Endothelial cell of umbilical vein (primary cell): ENCODE measurements around the gene INTS6. TPM values are rescaled to one million over a fixed set of nuclear protein-coding genes. Genes with fewer than 3 reads are reported as not detected.

Experiments used
- BruUV-seq: library from RNA; stranded (reverse); fragments of 400-500 nt; replicated peaks from 2 replicates; lab custom pipeline; 2021; lab: Mats Ljungman, UMichigan
- CTCF ChIA-PET: fragments of 300-600, 350-600 bp; sonication (Branson Sonifier 250); formaldehyde crosslinking; loops from one replicate; lab custom pipeline; 2021; ENCODE audit warnings: antibody characterized with exemption, inconsistent platforms; lab: Charles Lee
- POLR2A ChIA-PET: fragments of 300-600, 350-600 bp; sonication (Branson Sonifier 250); formaldehyde crosslinking; loops from one replicate; lab custom pipeline; 2021; ENCODE audit warnings: antibody characterized with exemption, inconsistent platforms; lab: Charles Lee
- DNase-seq: peaks from one replicate; pipeline ENCODE4 v3.0.0-alpha.2; 2011; ENCODE audit warnings: low read depth, low spot score
- FAIRE-seq: peaks from 2 replicates; lab custom pipeline; 2011; peaks lifted over from hg19 to GRCh38; lab: Jason Lieb, UNC
- H2AFZ ChIP-seq: 2 replicates; pipeline ENCODE4 v1.6.0; 2012; ENCODE audit warnings: low read depth, low read length, control low read depth, inconsistent platforms
- H3K27ac ChIP-seq: 2 replicates; pipeline ENCODE4 v1.5.1; 2011; ENCODE audit warnings: low read depth, mild to moderate bottlenecking, control low read depth, low read length, moderate library complexity; ENCODE audit not compliant: insufficient read depth
- H3K27me3 ChIP-seq, 2 experiments: 2 replicates each; pipeline versions ENCODE4 v1.6.0 to v1.6.1; 2011; ENCODE audit warnings: low read length in 2 of 2, mixed read lengths in 1 of 2; ENCODE audit not compliant: control insufficient read depth in 2 of 2, insufficient read depth in 2 of 2
- H3K36me3 ChIP-seq, 2 experiments: 2 replicates in 1 of 2; 3 replicates in 1 of 2; pipeline ENCODE4 v1.5.1; 2011; ENCODE audit warnings: low read length in 2 of 2, mild to moderate bottlenecking in 1 of 2, moderate library complexity in 1 of 2; ENCODE audit not compliant: control insufficient read depth in 2 of 2, insufficient read depth in 2 of 2; ENCODE audit errors: extremely low read depth in 1 of 2
- H3K4me1 ChIP-seq: 3 replicates; pipeline ENCODE4 v1.5.1; 2011; ENCODE audit warnings: mild to moderate bottlenecking, low read length; ENCODE audit not compliant: control insufficient read depth, insufficient read depth; ENCODE audit errors: extremely low read depth
- H3K4me2 ChIP-seq: 2 replicates; pipeline ENCODE4 v1.6.1; 2011; ENCODE audit warnings: low read length, control low read depth, mixed read lengths; ENCODE audit not compliant: insufficient read depth
- H3K4me3 ChIP-seq, 3 experiments: fragments of 200-600 bp in 1 of 3; sonication (generic), shearing (Covaris generic) in 1 of 3; replicated peaks in 1 of 3; 2 replicates each; pipeline ENCODE4 v1.5.1; 2011 to 2016; ENCODE audit warnings: control low read depth in 3 of 3, low read length in 3 of 3, mild to moderate bottlenecking in 2 of 3, inconsistent platforms in 1 of 3, low read depth in 1 of 3, moderate library complexity in 1 of 3; ENCODE audit not compliant: insufficient read depth in 1 of 3
- H3K79me2 ChIP-seq: 2 replicates; pipeline ENCODE4 v1.6.0; 2012; ENCODE audit warnings: low read length, inconsistent platforms; ENCODE audit not compliant: control insufficient read depth, insufficient read depth
- H3K9ac ChIP-seq: replicated peaks from 2 replicates; pipeline ENCODE3; 2011; ENCODE audit warnings: low read length, control low read depth; ENCODE audit not compliant: insufficient read depth; ENCODE audit errors: extremely low read depth
- H3K9me1 ChIP-seq: replicated peaks from 3 replicates; pipeline ENCODE4 v1.6.0; 2011; ENCODE audit warnings: mild to moderate bottlenecking, low read length; ENCODE audit not compliant: control insufficient read depth, insufficient read depth; ENCODE audit errors: extremely low read depth
- H3K9me3 ChIP-seq: replicated peaks from 2 replicates; pipeline ENCODE4 v1.5.1; 2012; ENCODE audit warnings: low read length, inconsistent platforms; ENCODE audit not compliant: control insufficient read depth, insufficient read depth
- H4K20me1 ChIP-seq: replicated peaks from 2 replicates; pipeline ENCODE3; 2011; ENCODE audit warnings: mild to moderate bottlenecking, low read length; ENCODE audit not compliant: control insufficient read depth, insufficient read depth; ENCODE audit errors: extremely low read depth
- CTCF ChIP-seq, 2 donors: IDR thresholded peaks; 1 replicate in 1 of 2; 2 replicates in 1 of 2; pipeline ENCODE4 v1.5.1; 2011; ENCODE audit warnings: low read length in 2 of 2, mild to moderate bottlenecking in 2 of 2, moderate library complexity in 2 of 2, control low read depth in 1 of 2, inconsistent platforms in 1 of 2, low read depth in 1 of 2; ENCODE audit not compliant: insufficient read depth in 1 of 2; ENCODE audit errors: extremely low read depth in 1 of 2
- EZH2 ChIP-seq: IDR thresholded peaks from 2 replicates; pipeline ENCODE4 v1.6.1; 2012; ENCODE audit warnings: borderline replicate concordance, low read depth, mild to moderate bottlenecking, moderate library complexity, low read length, inconsistent platforms; ENCODE audit not compliant: severe bottlenecking
- FOS ChIP-seq: IDR thresholded peaks from 2 replicates; pipeline ENCODE4 v1.6.1; 2011; ENCODE audit warnings: mild to moderate bottlenecking, low read length, moderate library complexity, borderline replicate concordance; ENCODE audit not compliant: insufficient read depth
- GATA2 ChIP-seq: IDR thresholded peaks from 2 replicates; pipeline ENCODE4 v1.7.0; 2011; ENCODE audit warnings: low read depth, mild to moderate bottlenecking, moderate library complexity, mixed read lengths, low read length; ENCODE audit not compliant: insufficient read length, insufficient read depth
- MYC ChIP-seq: IDR thresholded peaks from one replicate; pipeline ENCODE4 v1.6.1; 2011; ENCODE audit warnings: mild to moderate bottlenecking, low read depth, low read length
- POLR2A ChIP-seq: IDR thresholded peaks from 2 replicates; pipeline ENCODE4 v1.6.1; 2012; ENCODE audit warnings: low read depth, mild to moderate bottlenecking, control low read depth, low read length
- dilution Hi-C: fragments of 300-500 bp; cut with MboI; formaldehyde crosslinking; loops from one replicate; pipeline ENCODE4 v1.15.0; 2019; ENCODE audit warnings: low sequenced_read_pairs; ENCODE audit not compliant: extremely low pct_ligation_motif_present
- intact Hi-C: fragments of 100-400 bp; cut with micrococcal nuclease; formaldehyde crosslinking; loops from one replicate; pipeline ENCODE4 v1.10.0; 2022
- polyA plus RNA-seq, 4 experiments: library from polyadenylated mRNA; depleted of rRNA in 3 of 4; stranded (reverse) in 3 of 4; unstranded in 1 of 4; fragments of >200 nt; gene quantifications; 2 replicates each; pipeline versions ENCODE4 v1.2.1 to v1.2.3, GENCODE V29; 2011 to 2012; ENCODE audit warnings: missing spikeins in 1 of 4
- total RNA-seq: library from RNA; stranded (reverse); gene quantifications from 2 replicates; pipeline ENCODE4 v1.2.3, GENCODE V29; 2021

The INTS6 gene
- total and polyA plus RNA-seq, 2 donors (not counting 3 experiments of a cell fraction or from before 2014, with no cell fraction given), result 9.5 to 45.4 TPM

GRCh38 chr13:51370116-51370515, 82.7 kb downstream of the INTS6 start:
- Histone ChIP-seq H3K9me1 (no peaks in the 10 kb centered on the region), H3K4me3 (no peak overlapping the region), H3K9ac (no peak overlapping the region), H4K20me1 (no peaks in the 10 kb centered on the region), H3K36me3 (peaks cover 13 to 14% of the 10 kb centered on the region in 2 experiments), H3K79me2 (peaks cover 2% of the 10 kb centered on the region), H2AFZ (no peak overlapping the region), H3K4me1 (peaks cover 3% of the 10 kb centered on the region), H3K9me3 (no peaks in the 10 kb centered on the region), H3K4me2 (no peak overlapping the region), H3K27ac (no peak overlapping the region), H3K27me3 (no peaks in the 10 kb centered on the region)
- CTCF ChIA-PET, result no interaction called here
- TF ChIP-seq EZH2 (no peak), MYC (no peak), GATA2 (no peak), POLR2A (no peak), FOS (no peak), CTCF (IDR thresholded peaks at IDR 0.05; ENCODE audit: extremely low read depth in 1 of 2, insufficient read depth in 1 of 2, low read depth in 1 of 2, low read length in 2 of 2) (no peak)
- no peak for DNase-seq
- intact Hi-C loops, result loop anchor here (10.0 kb wide), 1 partner anchor 145 kb away; the partner anchor contains the start of gene FAM124A
- no peak for FAIRE-seq
- POLR2A ChIA-PET, result no interaction called here
- dilution Hi-C loops, result no loop called here
- no TSS peak for BruUV-seq
